Activated CD8-positive, alpha-beta memory T cell treated with anti-CD3 and anti-CD28 coated beads, Interleukin-2, amount 50 U/mL, for 48 hours (primary cell): ENCODE measurements around the gene ARHGEF11.

Experiments
- DNase-seq: peaks from one replicate; pipeline ENCODE4 v3.0.0-alpha.2; 2020

Gene ARHGEF11

DNA sequence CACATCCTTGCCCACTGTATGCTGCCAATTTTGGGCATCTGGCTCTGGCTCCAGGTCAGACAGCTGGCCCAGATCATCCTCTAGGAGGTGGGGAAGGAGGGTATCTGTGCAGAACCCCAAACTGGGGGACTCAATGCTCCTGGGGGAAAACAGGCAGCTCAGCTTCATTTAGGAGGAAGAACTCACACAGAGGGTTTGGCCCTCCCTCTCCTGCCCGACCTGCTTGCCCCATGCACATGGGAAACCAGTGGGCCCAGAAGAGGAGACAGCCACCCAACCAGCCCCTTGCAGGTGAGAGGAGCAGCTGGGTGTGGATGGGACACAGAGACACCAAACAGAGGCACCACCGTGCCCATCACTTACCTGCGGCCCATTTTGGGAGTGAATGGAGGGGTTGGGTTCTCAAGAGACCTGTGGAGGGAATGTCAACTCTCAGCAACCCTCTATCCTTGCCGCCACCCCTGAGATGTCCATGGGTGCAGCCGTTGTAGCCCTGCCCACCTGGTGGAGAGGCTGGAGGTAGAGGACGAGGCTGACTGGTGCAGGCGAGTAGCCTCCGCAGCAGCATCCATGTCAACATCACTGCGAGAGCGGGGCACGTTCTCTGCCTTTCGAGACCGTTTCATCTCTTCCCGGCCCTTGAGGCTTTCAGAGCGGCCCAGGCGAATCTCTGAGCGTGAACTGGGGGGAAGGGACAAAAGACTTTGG lies 97.6 kb downstream of the ARHGEF11 start:
- peak; percentile 30 for DNase-seq

DNA sequence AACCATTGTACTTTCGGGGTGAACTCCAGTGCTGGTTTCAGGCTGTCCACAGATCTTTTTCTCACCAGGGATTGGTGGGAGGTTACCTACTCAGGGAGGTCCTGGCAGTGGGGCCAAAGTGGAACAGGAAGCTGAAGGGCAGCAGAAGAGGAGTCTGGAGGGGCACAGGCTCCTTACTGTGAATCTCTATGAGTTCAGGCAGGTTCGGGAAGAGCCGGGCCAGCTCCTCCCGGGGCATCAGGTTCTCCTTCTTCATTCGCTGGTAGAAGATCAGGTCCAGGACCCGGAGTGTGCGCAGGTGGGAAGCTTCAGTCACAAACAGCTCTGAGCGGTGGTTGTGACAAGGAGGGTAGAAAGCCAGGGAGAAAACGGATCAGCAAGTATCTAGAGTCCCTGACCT lies 98.4 kb downstream of the ARHGEF11 start:
- DNase-seq = no peak

DNA sequence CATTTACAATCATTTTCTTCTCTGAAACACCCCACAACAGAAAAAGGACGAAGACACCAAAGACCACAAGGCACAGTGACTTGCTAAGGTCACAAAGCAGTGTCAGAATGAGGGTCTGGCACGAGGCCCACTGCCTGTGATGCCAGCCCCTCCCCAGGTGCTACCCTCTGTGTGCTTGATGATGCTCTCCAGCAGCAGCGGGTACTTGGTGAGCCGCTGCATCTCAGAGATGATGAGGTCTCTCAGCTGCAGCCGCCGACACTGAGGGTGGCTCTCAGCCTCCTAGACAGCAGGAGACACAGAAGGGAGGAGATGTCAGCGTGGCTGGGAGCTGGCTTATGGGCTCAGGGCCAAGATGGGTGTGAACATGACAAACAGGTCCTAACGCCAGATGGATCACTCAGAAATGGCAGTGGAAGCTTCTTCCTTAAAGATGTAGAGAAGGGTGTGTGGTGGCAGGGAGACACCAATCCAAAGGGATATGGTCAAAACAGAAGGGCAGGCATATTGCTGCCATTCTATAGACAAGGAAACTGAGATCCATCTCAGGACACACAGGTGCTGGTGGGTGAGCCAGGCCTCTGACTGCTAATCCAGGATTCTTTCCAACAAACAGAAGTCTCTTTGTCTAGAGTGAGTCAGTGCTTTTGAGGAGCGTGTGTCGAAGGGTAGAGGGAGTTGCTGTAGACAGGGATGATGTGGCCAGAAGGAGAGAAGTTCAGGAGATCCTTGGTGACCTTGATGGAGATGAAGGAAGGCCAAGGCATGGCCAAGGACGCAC lies 99.5 kb downstream of the ARHGEF11 start:
- no peak for DNase-seq

DNA sequence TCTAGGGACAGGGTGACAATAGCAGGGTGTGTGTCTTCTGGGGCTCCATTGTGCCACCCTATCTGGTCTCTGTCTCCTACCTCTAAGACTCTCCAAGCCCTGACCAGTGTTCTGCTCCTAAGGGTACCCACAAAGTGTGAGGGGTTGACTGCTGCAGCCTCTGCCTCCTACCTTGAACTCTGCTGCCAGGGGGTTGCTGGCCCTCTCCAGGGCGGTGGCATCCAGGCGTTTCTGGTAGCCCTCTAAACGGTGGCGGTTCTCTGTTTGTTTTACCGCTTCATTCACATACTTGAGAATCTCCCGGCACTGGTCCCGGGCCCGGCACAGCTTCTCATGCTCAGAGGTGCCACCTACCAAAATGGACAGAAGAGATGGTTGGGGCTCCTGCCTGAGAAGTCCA lies 100.7 kb downstream of the ARHGEF11 start:
- DNase-seq = no peak

DNA sequence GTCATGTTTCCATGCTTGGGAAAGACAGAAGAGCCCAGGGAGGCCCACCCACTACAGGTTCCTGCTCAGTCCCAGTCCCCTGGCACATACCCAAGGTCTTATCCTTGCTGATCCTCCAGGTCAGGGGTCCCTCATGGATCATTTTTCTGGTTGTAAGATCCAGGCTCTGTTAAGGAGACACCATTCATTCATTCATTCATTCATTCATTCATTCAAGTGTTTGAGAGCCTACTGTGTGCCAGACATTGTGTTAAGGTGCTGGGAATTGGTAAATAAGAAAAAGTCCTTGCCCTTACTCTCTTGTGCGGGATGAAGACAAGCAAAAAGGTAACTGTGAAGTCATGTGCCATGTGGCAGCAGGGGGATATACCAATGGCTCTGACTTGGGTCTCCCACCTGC lies 101.3 kb downstream of the ARHGEF11 start:
- DNase-seq = no peak

DNA sequence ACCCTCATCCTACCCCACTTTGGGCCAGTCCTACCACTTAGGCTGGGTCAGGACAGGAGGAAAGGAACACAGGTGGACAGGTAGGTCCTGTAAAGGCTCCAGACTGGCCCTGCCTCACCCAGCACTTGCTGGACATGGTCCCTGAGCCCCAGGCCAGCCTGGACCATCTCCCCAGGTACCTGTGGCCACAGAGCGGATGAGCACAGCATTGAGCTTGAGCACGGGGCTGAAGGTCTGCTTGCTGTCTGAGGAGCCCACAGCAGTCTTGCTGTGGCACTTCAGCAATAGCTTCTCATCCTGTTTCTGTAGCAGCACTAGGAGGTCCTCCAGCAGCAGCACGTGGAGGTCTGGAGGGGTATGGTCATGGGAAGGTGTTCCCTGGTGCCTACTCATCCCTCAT lies 101.8 kb downstream of the ARHGEF11 start:
- no peak for DNase-seq

DNA sequence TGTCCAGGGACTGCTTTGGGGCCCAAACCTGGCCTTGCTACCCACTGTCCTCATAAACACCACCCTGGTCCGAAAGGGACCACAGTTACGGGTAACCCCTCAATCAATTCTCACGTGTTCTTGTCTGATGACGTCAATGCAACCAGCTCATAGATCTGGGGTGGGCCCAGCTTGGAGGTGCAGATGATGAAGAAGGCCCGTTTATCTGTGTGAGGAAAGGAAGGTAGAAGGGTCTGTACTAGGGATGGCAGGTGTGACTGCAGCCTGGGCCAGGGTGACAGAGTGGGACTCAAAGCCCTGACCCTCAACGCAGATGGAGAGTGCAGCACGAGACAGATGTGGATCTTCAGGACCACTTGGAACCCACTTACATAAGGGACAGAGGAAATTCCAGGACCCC lies 103.0 kb downstream of the ARHGEF11 start:
- DNase-seq = no peak

DNA sequence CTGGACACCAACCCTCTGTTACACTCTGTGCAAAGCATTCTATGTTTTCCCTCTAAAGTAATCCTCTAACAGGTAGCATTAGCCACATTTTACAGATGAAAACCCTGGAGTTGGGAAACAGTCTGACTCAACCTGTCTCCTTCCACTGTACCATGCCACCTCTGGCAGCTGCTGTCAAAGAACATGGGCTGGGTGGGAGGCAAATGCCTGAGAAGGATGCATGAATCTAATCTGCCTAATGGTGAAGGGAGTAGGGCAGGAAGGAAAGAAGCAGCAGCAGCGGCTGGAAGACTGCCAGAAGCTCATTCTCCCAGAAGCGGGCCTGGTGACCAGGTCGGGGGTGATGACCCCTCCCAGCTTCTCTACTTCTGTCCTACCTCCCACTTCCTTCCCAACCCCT lies 103.4 kb downstream of the ARHGEF11 start:
- DNase-seq = no peak

DNA sequence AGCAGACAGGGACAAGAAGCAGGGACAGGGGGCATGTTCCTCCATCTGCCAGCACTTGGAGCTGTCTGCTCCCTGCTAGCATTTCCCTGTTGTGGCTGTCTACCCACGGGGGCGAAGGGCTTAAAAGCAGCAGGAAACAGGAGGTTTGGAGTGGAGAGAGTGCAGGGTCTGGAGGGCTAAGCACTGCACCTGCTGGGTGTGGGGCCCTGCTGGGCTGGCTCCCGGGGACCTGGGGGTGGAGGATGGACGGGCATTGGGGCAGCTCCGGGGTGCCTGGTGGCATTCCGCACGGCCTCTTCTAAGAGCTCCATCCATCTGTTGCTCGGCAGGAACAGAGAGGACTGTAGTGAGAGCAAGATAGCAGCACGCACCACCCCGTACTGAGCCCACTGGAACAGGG lies 103.9 kb downstream of the ARHGEF11 start:
- DNase-seq = no peak

DNA sequence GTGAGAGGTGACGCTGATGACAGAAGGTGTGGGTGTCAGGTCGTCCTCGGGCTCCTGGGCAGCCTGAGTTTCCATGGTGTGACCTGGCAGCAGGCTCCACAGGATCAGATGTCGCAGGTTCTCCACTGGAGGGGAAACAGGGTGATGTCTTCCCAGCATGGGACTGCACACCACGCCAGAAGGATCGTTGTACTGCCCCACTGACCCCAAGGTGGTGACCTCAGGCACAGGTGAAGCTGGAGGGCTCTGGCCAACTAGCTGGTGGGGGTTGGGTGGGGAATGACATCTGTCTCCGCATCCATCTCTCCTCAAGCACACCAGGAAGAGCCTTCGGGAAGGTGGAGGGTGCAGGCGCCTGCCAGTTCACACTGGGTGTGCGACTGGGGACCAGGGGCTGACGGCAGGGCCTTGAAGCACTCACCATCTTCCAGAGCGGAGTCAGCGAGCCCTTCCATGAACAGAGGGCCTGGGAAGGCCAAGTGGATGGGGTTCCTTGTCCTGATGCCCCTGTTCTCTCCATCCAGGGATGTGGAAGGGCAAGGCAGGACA lies 105.7 kb downstream of the ARHGEF11 start:
- no peak for DNase-seq

DNA sequence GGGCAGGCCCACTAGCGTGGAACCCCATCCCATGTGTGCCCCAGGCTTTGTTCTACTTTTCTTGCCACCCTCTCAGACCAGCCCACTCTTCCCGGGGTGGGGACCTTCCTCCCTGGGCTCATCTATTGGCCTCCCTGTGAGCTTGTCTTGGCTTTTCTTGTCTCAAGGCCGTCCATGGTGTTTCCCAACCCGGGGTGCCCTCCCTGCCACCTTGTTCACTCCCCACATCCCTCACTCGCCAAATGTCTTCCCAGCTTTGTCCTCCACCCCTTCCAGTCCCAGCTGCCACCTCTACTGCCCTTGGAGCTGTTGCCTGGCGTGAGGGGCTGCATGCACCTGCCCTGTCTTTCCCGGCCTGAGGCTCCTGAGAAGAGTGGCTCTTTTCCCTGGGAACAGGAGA lies 106.7 kb downstream of the ARHGEF11 start:
- no peak for DNase-seq

DNA sequence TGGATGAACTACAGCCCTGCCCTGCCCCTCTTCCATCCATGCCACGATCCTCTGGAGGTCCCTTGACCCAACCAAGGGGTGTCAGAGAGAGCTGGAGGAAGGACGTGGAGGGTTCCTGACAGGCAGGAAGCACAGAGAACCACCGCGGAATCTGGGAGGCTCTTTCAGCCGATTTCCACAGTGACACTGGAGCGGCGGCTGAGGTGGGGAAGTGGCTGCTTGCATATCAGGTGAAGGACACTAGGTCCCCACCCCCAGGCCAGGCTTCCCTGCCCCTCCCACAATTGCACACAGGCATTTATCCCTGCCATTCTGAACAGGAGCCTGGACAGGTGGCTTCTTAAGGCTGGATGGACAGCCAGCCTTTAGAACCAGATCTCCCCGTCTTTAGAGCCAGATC lies 107.7 kb downstream of the ARHGEF11 start:
- no peak for DNase-seq

DNA sequence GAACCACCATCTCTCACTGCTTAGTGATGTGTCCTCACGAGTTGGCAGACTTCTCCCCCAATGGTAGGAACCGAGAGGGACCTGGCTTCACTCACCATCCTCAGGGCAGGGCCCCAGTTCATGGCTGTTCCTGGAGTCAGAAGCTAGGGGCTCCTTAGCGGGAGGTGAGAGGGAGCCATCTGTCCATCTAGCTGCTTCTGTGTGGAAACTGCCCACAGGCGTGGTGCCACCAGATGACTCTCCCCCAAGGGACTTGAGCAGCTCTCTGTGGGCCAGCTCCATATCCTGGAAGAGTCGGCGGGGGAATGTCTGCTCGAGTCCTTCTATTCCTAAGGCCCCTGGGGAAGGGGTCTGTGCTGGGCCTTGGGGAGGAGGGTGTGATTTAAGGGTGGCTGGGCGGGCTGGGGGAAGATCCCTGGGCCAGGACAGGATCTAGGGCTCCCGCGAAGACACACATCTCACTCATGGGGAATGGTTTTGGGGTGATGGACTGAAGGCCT lies 108.8 kb downstream of the ARHGEF11 start:
- DNase-seq = no peak

DNA sequence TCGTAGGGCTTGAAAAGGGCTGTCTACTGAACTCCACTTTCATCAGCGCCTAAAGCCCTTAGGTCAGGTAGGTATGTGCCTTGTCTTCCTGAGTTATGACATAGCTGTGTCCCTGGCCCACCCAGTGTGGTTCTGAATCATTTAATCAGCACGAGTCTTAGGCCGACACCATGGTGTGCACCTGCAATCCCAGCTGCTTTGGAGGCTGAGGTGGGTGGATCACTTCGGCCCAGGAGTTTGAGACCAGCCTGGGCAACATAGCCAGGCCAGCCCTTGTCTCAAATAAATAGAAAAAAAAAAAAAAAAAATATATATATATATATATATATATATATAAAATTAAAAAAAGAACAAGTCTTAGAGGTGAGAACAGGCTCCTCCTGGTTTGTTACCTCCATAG lies 109.4 kb downstream of the ARHGEF11 start:
- DNase-seq = no peak

DNA sequence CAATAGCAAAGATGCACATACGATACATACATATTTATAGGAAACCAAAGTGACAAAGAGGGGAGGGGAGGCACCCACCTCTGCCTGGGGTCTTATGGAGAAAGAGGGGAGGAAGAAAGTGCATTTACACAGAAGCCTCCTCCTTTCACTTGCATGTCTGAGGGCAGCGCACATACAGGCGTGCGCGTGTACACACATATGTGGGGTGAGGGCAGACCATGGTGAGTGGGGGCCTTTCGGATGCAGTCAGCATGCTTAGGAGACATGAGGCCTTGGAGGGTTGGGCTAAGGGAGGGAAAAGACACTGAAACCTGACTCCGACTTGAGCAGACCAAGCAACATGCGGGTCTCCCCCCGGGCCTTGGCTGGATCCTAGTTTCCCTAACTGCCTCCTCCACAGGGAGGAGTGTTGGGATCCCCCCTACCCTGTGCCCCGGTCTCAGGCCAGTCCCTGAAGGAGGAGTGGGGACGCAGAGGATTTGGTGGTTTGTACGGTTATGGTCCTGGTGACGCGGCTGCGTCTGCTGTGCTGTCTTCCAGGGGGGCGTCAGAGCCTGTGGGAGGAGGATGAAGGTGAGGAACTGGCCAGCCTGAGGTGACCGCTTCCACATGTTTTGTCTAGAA lies 109.9 kb downstream of the ARHGEF11 start:
- no peak for DNase-seq

DNA sequence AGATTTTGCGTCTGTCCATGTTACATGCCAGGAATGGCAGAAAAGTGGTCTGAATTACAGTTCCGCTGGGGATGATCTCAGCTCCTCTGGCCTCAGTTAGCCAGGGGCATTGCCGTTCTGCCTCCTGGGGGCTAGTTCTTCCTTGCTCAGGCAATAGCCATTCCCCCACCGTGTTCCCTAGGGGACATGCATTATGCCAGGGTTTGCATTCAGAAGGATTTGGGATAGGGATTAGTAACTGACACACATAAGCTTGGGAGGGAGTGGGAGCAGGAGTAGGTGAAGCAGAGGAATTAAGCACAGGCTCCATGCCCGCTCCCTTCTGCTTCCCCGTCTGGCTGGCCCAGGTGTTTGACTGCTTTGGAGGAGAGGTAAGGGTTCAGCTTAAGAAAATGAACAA lies 112.4 kb downstream of the ARHGEF11 start:
- DNase-seq = no peak

DNA sequence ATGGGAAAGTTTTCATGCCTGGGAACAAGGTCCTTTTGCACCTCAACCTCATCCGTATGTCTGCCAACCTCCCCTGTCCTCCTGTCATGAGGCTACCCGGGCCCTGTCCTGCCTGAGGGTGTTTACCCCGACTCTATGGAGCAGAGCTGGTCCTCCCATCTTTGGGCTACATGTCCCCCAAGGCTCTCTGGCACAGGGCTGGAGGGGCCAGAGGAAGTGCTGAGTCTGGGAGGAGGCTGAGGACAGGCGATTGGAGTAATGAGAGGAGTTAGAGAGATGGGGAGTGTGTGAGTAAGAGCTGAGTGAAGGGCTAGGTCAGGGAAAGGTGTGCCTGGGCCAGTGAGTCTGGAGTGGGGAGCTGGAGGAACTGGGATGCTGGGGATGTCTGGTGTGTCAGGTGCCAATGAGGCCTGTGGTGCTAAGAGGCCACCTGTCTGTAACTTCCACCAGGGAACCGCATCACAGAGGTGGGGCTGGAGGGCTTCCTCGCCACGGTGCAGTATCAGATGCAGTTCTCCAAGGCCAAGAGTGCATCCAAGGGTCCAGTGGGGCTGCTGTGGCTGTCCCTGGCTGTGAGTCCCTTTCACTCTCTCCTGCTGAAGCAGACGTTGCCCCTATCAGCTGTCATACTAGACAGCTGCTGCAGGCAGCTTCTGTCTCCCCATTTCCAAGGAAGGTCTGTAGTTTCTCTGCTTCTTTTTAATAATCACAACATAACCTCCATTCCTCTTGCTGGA lies 113.4 kb downstream of the ARHGEF11 start:
- DNase-seq = no peak

DNA sequence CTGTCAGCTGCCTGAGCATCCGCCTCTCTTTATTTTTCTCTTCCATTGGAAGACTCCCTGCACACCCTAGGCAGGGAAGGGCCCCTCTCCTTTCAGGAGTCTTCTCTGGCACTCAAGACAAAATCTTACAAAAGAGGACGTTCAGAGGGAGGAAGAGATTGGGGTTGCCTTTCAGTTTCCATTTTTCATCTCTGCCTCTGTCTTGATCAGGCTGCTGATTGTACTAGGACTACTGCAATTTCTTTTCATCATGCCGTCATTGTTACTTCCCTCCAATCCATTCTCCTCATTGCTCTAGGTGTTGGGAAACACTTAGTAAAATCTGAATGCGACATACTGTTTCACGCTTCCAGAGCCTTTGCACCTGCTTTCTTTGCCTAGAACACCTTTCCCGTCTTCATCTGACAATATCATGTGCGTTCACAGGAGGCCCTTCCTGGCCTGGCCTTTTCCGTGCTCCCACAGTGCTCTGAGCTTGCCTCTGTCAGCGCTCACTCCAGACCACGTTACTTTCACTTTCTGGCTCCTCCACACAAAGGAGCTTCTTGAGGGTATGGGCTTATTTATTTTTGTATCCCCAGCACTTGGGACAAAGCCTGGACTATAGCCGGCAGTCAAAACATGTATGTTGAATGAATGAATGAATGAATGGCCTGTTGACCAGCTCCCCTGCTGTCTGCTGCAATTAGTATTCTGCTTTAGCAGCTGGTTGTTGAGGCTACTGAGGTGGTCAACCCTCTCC lies 114.2 kb downstream of the ARHGEF11 start:
- no peak for DNase-seq

DNA sequence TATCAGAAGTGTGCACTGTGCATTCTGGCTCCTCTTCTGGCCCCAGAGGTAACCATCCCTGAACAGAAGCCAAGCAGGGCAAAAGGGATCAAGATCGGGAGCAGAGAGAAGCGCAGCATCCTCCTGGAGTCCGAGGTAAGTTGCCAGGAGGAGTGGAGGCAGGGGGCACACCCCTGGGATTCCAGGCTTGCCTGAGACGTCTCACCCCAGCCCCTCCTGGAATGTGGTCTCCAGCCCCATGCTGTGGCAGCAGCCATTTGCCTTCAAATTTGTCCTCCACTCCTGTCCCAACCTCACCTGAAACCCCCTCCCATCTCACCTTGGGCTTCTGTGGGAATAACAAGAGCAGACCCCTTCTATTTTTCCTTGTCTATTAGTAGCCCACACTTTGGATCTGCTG lies 115.1 kb downstream of the ARHGEF11 start:
- DNase-seq = no peak

DNA sequence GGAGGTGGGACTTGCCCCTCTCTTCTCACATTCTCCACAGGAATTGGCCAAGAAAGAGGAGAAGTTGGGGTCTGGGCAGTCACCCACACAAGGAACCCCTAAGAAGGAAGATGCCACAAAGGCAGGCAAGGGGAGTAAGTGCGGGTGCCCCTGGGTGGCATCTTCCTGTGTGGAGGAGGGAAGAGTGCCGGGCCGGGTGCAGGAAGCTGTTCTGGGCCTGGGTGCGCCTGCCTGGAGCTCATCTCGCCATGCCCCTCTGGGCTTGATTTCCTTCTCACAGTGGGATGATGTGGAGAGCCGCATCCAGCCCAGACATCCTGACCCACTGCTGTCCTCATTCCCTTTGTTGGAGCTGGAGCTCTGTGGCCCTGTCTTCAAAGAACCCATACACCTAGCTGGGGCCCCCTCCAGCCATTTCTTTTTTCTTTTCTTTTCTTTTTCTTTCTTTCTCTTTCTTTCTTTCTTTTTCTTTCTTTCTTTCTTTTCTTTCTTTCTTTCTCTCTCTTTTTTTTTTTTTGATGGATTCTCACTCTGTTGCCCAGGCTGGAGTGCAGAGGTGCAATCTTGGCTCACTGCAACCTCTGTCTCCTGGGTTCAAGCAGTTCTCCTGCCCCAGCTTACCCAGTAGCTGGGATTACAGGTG lies 115.8 kb downstream of the ARHGEF11 start:
- DNase-seq = no peak

DNA sequence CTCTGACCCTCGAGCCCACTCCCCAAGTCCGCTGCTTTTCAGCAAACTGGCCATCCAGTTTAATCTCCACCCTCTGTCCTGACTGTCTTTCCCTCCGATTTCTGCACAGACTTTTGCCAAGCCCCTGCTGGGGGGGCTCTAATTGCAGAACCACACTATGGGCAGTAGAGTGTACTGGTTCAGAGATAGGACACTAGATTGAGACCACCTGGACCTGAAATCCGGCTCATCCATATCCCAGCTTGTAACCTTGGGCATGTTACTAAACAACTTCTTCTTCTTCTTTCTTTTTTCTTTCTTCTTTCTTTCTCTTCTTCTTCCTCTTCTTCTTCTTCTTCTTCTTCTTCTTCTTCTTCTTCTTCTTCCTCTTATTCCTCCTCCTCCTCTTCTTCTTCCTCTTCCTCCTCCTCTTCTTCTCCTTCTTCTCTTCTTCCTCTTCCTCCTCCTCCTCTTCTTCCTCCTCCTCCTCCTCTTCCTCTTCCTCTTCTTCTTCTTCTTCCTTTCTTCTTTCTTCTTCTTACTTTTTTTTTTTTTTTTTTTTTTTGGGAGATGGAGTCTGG lies 117.4 kb downstream of the ARHGEF11 start:
- no peak for DNase-seq
